GM19438 (cell line): Measurements from ENCODE around the gene NKAPL.

Source experiments
- ATAC-seq: cut with Tn5 transposase; IDR thresholded peaks from one replicate; pipeline ENCODE4 v1.9.1; 2021; ENCODE audit warnings: low read depth; ENCODE audit not compliant: unreplicated experiment

NKAPL gene

DNA sequence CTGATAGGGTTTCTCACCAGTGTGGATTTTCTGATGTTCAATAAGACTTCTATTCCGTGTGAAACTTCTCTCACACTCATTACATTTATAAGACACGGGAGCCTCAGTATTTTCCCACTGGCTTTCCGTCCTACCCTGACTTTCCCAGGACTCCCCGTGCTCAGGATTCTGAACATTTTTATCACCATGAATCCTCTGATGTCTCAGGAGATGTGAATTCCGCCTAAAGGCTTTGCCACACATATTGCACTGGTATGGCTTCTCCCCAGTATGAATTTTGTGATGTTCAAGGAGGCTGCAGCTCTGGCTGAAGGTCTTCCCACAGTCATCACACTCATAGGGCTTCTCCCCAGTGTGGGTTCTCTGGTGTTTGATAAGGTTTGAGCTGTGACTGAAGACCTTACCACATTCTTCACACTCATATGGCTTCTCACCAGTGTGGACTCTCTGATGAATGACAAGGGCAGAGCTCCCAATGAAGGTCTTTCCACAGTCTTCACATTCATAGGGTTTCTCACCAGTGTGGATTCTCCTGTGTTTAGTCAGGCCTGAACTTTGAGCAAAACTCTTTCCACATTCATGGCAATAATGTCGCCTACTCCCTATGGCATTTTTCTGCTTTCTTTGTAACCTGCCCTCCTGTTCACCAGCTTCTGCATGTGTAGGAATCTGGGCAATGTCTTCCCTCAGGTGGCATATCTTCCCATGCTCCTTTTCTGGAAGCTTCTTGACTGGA, 13.7 kb upstream of the NKAPL start:
- no peak for ATAC-seq

DNA sequence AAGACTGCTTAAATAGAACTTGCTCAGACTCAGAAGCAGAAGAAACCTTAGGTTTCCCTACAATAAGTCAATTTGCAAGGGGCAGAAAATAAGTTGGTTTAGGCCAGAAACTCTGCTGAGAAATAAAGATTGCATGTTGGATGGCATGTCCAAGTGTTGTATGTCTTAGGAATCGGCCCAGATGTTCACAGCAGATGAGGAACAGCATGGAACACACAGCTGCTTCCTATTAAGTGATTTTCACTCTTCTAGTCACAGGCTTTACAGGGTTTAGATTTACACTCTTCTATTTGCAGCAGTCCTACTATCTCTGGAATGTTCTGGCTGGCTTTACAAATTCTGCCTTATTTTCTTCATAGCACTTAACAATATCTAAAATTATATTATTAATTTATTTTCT, 10.2 kb upstream of the NKAPL start:
- ATAC-seq: no peak

DNA sequence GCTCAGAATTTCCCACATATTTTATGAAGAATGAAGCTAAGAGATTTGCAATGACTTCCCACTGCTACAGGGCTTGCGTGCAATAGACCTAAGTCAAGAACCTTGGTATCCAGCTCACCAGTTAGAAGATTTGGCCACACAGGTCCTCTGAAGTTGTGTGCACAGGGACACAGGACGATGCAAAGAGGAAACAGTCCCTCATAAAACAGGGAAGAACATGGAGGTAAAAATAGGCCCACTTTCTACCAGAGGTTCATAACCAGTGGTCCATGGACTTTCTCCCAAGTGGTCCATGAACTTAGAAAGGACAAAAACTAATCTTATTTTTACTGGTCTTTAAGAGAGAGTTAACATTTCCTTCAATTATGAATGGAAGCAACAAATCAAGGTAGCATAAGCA, 8.3 kb upstream of the NKAPL start:
- no peak for ATAC-seq

DNA sequence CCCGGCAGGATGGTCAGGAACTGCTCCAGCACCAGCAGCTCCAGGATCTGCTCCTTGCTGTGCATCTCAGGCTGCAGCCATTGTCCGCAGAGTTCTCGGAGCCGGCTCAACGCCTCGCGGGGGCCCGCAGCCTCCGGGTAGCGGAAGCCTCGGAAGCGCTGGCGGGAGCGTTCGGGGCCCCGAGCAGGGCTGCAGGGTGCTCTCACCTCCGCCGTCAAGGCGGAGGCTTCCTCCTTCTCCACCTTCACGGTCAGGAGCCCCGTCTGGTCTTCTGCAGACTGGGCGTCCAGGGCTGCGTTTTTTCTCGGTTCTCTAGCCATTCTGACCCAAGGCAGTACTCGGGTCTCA, 7.5 kb upstream of the NKAPL start:
- ATAC-seq: peak; percentile 27

DNA sequence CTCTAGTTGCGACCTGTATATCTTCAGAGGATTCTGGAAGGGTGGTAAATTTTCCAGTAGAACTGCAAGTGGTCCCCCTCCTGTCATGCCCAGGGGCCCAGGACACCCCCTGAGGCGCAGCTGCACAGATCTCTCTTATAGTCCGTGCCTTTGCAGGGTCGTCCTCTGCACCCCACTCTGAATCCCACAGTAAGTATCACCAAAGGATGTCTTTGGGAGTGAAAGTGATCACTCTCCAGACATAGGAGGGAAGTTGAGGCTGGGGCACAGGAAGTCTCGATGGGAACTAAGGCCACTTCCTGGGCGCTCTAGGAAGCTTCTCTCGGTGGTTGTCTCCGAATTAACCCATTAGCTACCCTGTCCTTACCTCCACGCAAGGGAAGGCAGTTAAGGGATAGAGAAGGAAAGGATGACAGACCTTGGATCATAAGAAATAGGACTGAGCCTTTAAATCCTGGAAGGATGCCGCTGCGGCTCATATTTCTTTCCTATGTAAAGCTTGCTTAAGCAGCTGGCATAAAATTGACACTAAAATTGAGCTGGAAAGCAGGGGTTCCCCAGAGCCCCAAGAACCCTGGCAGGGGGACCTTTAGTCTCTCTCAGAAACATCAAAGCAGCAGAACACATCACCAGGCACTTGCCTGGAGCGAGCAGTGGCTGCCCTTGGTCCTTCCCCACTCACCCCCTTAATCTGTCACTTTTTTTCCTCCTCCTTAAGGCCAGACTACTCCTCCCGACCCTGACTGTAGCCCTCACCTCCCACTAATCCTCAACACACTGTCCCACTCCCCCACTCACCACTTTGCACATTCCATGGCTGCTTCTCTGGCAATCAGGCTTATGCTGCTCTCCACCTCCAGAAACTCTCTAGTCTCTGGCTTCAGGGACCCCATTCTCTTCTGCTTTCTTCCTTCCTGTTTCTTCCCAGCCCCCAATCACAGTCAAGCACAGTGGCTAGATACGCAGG, 6.8 kb upstream of the NKAPL start, which contains the start of gene ZKSCAN4:
Gene ZKSCAN4 (minus strand): TSS at position 261 of the 967 bp plus-strand sequence. CDS start 289 bp downstream, outside the sequence.
- ATAC-seq: peak; percentile 72

- no peak for ATAC-seq
Observed at GRCh38 chr6:28254121-28254519, 5.0 kb upstream of the NKAPL start.

DNA sequence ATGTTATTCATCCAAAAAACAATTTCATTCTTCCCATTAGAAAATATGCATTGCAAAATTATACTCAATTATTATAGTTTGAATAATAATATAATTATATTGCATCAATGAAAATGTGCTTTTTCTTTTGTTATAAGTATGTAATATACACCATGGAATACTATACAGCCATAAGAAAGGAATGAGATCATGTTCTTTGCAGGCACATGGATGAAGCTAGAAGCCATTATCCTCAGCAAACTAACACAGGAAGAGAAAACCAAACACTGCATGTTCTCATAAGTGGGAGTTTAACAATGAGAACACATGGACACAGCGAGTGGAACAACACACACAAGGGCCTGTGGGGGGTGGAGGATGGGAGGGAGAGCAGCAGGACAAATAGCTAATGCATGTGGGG, 2.1 kb upstream of the NKAPL start:
- no peak for ATAC-seq

GRCh38 chr6:28263922-28264321, 4.8 kb downstream of the NKAPL start:
- no peak for ATAC-seq

- no peak for ATAC-seq
Observed at GRCh38 chr6:28264834-28265401, 5.8 kb downstream of the NKAPL start.

GRCh38 chr6:28266563-28266961, 7.5 kb downstream of the NKAPL start:
- ATAC-seq: no peak

- ATAC-seq: peak; percentile 89
Observed at GRCh38 chr6:28266962-28267694, 8.0 kb downstream of the NKAPL start, which contains the start of gene ZSCAN26. ZSCAN26 (plus strand) TSS chr6:28267143; CDS start chr6:28271920, 4,777 bp downstream.

- no peak for ATAC-seq
Observed at GRCh38 chr6:28267695-28268059, 8.6 kb downstream of the NKAPL start.

GRCh38 chr6:28269492-28269891, 10.4 kb downstream of the NKAPL start:
- no peak for ATAC-seq

GRCh38 chr6:28274888-28275287, 15.8 kb downstream of the NKAPL start:
- ATAC-seq: no peak

DNA sequence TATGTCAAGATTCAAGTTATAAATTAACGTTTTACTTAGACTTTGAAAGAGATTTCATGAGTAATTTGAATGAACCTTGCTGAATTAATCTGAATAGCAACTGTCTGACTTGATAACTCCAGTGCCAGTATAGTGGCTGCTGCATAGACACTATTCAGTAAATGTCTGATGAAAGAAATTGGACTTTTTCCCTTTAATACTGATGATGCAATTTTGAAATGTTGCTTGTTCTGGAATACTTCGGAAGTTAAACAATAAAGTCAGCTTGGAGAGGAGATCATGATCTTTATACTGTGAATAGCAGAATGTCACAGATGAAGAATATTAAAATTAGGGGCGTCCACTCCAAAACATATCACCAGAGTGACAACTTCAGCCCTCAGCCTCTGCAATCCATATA, 18.6 kb downstream of the NKAPL start:
- no peak for ATAC-seq

GRCh38 chr6:28280595-28281287, 21.6 kb downstream of the NKAPL start:
- ATAC-seq: no peak

- ATAC-seq: peak; percentile 82
Observed at GRCh38 chr6:28281288-28282064, 22.4 kb downstream of the NKAPL start, which contains the start of gene PGBD1. PGBD1 (plus strand) TSS chr6:28281572; CDS start chr6:28283814, 2,242 bp downstream.

- ATAC-seq: no peak
Observed at GRCh38 chr6:28282926-28283325, 23.8 kb downstream of the NKAPL start.

DNA sequence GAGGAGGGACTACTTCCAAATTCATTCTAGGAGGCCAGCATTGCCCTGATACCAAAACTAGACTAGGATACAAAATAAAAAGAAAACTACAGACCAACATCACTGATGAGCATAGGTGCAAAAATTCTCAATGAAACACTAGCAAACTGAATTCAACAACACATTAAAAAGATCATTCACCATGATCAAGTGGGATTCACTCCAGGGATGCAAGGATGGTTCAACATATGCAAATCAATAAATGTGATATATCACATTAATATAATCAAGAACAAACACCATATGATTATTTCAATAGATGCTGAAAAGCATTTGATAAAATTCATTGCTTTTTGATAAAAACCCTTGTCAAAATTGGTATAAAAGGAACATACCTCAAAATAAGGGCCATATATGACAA, 32.5 kb downstream of the NKAPL start:
- ATAC-seq: no peak
